MM.1S (cell line): ENCODE data around the gene CHST1.

Experiments
- CTCF ChIP-seq: fragments of 300-600 bp; sonication (generic); IDR thresholded peaks from 2 replicates; pipeline ENCODE4 v1.5.1; 2016; ENCODE audit warnings: antibody characterized with exemption, low read length, mixed read lengths
- EZH2 ChIP-seq: fragments of 300-600 bp; sonication (generic); optimal IDR thresholded peaks from 2 replicates; pipeline ENCODE3; 2017; ENCODE audit warnings: low read depth, mild to moderate bottlenecking, antibody characterized with exemption, low read length, mixed read lengths
- EZH2phosphoT487 ChIP-seq: fragments of 300-600 bp; sonication (generic); IDR thresholded peaks from 2 replicates; pipeline ENCODE4 v1.6.1; 2018; ENCODE audit warnings: antibody characterized with exemption, low read length

GRCh38 chr11:45647786-45648185 lies 17.6 kb downstream of the CHST1 start:
- TF ChIP-seq CTCF (no peak), EZH2 (no peak), EZH2phosphoT487 (no peak)
